Measurements from ENCODE around the gene PAK5.
"Not testable (repeated sequence)": the region's sequence is repeated elsewhere in the genome, so short reads cannot be mapped to it uniquely, and the experiment has no call there.

The PAK5 gene

GRCh38 chr20:9685011-9685410 lies 153.9 kb downstream of the PAK5 start:
- no peak for DNase-seq (ENCODE audit: low read depth)

DNA sequence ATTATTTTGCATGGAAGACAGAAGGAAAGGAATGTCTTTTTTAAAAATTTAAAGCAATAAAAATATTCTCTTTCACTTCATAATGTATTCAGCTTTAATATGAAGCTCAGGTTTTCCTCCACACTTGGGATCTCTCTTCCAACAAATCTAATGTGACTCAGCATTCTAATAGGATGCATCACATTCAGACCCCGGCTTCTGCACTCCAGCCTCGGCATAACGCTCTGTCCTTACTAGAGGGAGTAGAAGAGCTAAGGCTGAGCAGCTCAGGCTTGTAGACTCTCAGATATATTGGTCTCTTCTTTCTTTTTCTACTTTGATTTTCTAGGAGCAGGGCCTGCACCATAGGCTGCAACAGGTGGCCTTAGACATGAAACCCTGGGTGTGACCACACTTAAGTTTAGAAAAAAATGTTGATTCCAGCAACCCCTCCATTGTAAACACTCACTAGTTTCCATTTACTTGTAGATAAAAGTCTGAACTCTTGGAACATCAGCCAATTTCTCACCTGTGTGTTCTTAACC lies 161.7 kb downstream of the PAK5 start:
- no peak for DNase-seq (ENCODE audit: low read depth)

DNA sequence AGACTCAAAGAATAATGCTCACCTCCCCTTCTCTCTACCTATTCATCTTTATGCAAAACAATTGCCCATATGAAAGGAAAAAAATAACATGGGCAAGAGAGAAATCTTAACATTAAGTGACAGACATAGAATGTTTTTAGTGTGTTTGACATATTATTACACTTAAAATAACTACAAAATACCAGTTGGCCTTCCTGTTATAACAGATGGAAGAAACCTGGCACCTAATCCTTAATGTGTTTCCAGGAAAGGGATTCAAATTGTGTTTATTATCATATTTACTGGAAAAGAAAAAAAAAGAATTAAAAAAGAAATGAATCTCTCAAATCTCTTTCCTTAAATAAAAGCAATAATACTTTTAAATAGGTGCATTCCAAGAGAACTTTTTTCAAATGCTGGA lies 165.9 kb downstream of the PAK5 start:
- no peak for DNase-seq (ENCODE audit: low read depth)

DNA sequence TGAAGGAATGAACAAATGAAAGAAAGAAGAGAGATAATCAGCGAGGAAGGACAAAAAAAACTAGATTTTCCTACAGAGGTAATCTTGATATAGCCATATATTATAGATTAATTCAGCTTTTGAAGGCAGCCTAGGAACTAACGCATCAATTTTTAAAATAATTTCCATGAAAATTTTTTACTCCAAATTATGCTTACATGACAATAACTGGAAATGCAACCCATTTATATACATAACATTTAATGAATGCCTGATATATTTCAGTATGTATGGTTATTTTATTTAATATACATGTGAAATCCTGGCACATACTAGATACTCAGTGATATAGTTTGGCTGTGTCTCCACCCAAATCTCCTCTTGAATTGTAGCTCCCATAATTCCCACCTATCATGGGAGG lies 166.8 kb downstream of the PAK5 start:
- DNase-seq (ENCODE audit: low read depth): no peak

- DNase-seq (ENCODE audit: low read depth): no peak
Observed at GRCh38 chr20:9668381-9668780, 170.5 kb downstream of the PAK5 start.

- DNase-seq (ENCODE audit: low read depth): no peak
Observed at GRCh38 chr20:9663423-9663822, 175.5 kb downstream of the PAK5 start.

- DNase-seq (ENCODE audit: low read depth): no peak
Observed at GRCh38 chr20:9660236-9660868, 178.5 kb downstream of the PAK5 start.

- no peak for DNase-seq (ENCODE audit: low read depth)
Observed at GRCh38 chr20:9647741-9648140, 191.1 kb downstream of the PAK5 start.

GRCh38 chr20:9646375-9646774 lies 192.5 kb downstream of the PAK5 start:
- no peak for DNase-seq (ENCODE audit: low read depth)

- DNase-seq (ENCODE audit: low read depth): no peak
Observed at GRCh38 chr20:9642882-9643281, 196.0 kb downstream of the PAK5 start.

- DNase-seq (ENCODE audit: low read depth): not testable (repeated sequence)
Observed at GRCh38 chr20:9641499-9642000, 197.3 kb downstream of the PAK5 start.

DNA sequence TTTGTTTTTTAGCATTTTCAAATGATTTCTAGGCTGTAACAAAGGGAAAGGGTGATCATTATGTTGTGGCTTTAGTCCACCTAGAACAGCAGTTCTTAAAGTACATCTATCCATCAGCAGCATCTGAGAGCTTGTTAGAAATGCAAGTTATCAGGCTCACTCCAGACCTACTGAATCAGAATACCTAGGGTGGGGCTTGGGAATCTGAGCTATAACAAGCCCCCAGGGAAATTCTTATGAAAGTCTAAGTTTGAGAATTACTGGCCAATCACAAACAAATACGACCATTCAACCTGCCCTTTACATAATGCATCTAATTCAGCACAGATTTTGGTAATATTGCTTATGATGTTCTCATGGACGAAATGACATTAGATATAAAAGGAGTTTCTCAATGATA lies 201.0 kb downstream of the PAK5 start:
- DNase-seq (ENCODE audit: low read depth): no peak

- no peak for DNase-seq (ENCODE audit: low read depth)
Observed at GRCh38 chr20:9635750-9636149, 203.1 kb downstream of the PAK5 start.

DNA sequence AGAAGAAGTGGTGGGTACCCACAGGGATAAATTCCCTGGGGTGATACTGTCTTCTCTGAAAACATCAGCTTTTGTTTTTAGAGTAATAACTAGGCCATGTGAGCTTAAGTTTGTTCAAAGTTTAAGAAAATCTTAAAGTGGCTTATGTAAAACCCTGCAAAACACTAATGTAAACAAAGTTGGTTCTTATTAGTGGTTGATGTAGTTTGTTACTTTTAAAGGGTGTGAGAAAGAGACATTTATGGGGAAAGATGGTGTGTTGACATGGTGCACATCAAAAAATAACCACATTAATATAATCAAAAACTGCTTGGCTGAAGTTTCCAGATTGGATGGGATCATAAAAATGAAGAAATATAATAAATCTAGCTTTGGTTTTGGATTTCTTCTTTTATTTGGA lies 204.5 kb downstream of the PAK5 start:
- DNase-seq (ENCODE audit: low read depth): no peak

DNA sequence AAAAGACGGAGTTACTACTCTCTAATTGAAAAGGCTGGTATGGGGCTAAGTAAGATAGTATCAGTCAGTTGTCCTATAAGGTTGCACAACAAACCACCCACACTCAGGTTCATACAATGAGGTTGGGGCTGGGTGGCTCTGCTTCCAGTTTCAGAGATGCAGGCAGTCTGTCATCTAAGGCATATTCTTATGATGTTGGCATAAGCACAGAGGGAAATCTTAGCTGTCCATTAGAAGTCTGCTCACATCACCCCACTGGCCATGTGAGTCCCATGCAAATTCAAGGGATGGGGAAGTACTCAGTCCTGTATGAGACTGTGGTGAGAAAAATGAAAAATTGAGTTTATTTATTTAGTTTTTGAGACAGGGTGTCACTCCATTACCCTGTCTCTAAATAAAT lies 205.9 kb downstream of the PAK5 start:
- no peak for DNase-seq (ENCODE audit: low read depth)

DNA sequence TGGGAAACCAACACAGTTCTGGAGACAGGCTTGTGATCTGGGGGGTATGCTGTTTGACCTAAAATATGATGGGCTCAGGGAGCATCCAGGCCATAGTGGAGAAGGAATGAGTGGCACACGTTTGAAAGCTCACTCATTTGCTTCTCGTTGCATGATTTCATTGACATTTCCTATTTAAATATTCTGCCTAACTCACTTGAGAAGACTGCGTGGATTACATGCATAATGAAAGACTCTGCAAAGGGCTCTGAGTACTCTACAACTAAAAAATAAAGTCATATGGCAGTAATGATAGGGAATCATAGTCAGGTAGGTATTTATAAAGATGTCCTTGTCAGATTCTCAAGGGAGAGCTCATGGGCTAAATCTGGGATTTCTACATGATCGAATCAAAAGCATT lies 206.6 kb downstream of the PAK5 start:
- DNase-seq (ENCODE audit: low read depth): no peak

DNA sequence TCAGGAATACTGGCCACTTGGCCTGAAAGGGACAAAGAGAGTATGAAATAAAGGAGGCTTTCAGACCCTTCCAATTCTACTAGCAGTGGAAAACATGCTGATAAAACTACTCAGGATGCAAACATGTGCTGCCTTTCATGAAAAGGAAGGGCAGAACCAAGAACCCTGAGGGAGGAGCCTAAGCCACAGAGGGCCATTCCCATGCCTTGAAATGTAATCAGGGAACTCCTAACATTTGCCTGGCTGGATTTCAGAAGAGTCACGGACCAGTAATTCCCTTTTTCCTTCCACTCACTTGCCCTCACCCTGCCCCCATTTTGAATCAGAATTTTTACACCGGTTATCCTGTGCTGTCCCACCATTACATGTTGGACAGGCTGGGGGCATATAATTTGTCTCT lies 208.3 kb downstream of the PAK5 start:
- no peak for DNase-seq (ENCODE audit: low read depth)

GRCh38 chr20:9629831-9630230 lies 209.0 kb downstream of the PAK5 start:
- no peak for DNase-seq (ENCODE audit: low read depth)

DNA sequence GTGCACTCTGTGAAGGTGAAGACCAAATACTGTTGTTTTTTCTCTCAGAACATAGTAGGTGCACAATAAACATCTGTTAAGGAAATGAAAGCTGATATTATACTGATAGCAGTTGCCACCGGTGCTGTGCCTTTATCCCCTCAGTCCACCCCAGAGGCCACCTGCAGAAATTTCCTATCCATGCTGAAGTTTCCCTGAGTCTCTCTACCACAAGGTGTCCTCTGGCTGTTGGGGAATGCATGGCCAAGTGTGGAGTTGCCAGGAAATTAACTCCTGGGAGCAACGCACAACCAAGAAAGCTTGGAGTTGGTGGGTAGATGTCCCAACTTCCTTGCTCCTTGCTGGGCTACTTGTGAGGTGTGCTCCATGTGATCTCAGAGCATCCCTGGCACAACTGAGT lies 210.3 kb downstream of the PAK5 start:
- no peak for DNase-seq (ENCODE audit: low read depth)

GRCh38 chr20:9628141-9628540 lies 210.7 kb downstream of the PAK5 start:
- no peak for DNase-seq (ENCODE audit: low read depth)

- DNase-seq (ENCODE audit: low read depth): no peak
Observed at GRCh38 chr20:9627219-9627618, 211.7 kb downstream of the PAK5 start.

GRCh38 chr20:9626357-9626756 lies 212.5 kb downstream of the PAK5 start:
- DNase-seq (ENCODE audit: low read depth): no peak

- no peak for DNase-seq (ENCODE audit: low read depth)
Observed at GRCh38 chr20:9617940-9618339, 220.9 kb downstream of the PAK5 start.

DNA sequence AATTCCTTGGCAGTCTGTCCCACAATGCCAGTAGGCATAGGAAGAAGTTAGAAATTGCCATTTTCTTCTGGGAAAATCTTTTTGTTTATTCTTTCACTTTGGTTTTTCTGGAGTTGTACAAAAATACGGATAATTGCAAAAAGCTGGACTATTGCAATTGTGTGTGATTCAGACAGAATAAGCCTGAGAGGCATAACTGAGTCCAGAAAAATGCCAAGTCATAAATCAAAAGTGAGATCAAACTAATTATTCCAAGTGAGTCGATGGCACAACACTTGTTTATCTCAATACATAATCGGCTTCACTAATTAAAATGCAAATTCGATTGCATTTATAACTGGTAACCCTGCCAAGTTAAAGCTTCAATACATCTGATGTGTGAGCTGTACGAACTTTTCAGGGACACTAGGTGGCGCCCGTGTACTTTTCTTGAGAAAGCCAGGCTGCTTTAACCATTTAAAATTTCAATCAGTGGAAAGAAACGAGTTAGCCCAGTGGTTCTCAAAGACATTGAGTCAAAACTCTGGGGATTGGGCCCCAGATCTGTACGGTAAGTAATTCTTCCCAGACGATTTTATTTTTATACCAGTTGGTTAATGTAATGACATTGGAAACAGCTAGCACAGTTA lies 221.9 kb downstream of the PAK5 start:
- DNase-seq (ENCODE audit: low read depth): peak; percentile 38

All from HS-5 (cell line).